HepG2 (cell line): ENCODE data around the gene ROMO1. TPM values are rescaled to one million over a fixed set of nuclear protein-coding genes. Genes with fewer than 3 reads are reported as not detected.

Experiments used
- CBX1 ChIP-seq: IDR thresholded peaks from one replicate; pipeline ENCODE4 v1.6.1; 2016; ENCODE audit warnings: antibody characterized with exemption, low read depth
- CREB3 ChIP-seq: sonication (generic); formaldehyde crosslinking; IDR thresholded peaks from 2 replicates; pipeline ENCODE4 v1.5.0; 2020; ENCODE audit warnings: missing genetic modification reagents
- ETV5 ChIP-seq: IDR thresholded peaks from 2 replicates; pipeline ENCODE4 v1.6.1; 2018; ENCODE audit warnings: missing biosample characterization, missing genetic modification reagents, inconsistent platforms, borderline replicate concordance
- GTF2F1 ChIP-seq: fragments of 150-350 bp; IDR thresholded peaks from 2 replicates; pipeline ENCODE4 v1.6.1; 2014; ENCODE audit warnings: low read length
- MBD4 ChIP-seq: IDR thresholded peaks from 2 replicates; pipeline ENCODE4 v1.6.1; 2012; ENCODE audit warnings: low read length, inconsistent platforms, borderline replicate concordance
- MED1 ChIP-seq: sonication (generic); formaldehyde crosslinking; IDR thresholded peaks from 2 replicates; pipeline ENCODE4 v1.4.0; 2020; ENCODE audit warnings: missing genetic modification reagents
- MTERF4 ChIP-seq: sonication (generic); formaldehyde crosslinking; IDR thresholded peaks from 2 replicates; pipeline ENCODE4 v1.8.0; 2023; ENCODE audit warnings: mild to moderate bottlenecking, missing genetic modification reagents
- NCOA1 ChIP-seq: sonication (generic); formaldehyde crosslinking; IDR thresholded peaks from 2 replicates; pipeline ENCODE4 v1.9.0; 2021; ENCODE audit warnings: missing genetic modification reagents
- NCOA2 ChIP-seq: sonication (generic); formaldehyde crosslinking; IDR thresholded peaks from 2 replicates; pipeline ENCODE4 v1.8.0; 2022; ENCODE audit warnings: inconsistent platforms
- NR1H2 ChIP-seq: sonication (generic); formaldehyde crosslinking; IDR thresholded peaks from 2 replicates; pipeline ENCODE4 v1.8.1; 2022; ENCODE audit warnings: low read depth, missing genetic modification reagents, borderline replicate concordance
- REPIN1 ChIP-seq: sonication (generic); formaldehyde crosslinking; IDR thresholded peaks from 2 replicates; pipeline ENCODE4 v1.8.0; 2022; ENCODE audit warnings: missing genetic modification reagents, low read depth, mild to moderate bottlenecking, borderline replicate concordance
- SIN3B ChIP-seq: fragments of 150-350 bp; IDR thresholded peaks from 2 replicates; pipeline ENCODE4 v1.6.1; 2014; ENCODE audit warnings: low read length
- SOX6 ChIP-seq, 2 experiments: fragments of 450-650 bp in 1 of 2; sonication (generic) in 1 of 2; formaldehyde crosslinking in 1 of 2; IDR thresholded peaks; 2 replicates each; pipeline versions ENCODE4 v1.4.0 to v1.6.1; 2017 to 2020; ENCODE audit warnings: antibody characterized with exemption in 1 of 2, mild to moderate bottlenecking in 1 of 2, missing genetic modification reagents in 1 of 2
- THAP9 ChIP-seq: sonication (generic); formaldehyde crosslinking; IDR thresholded peaks from 2 replicates; pipeline ENCODE4; 2020; ENCODE audit warnings: missing genetic modification reagents, mild to moderate bottlenecking, borderline replicate concordance
- TRIM24 ChIP-seq: sonication (generic); formaldehyde crosslinking; IDR thresholded peaks from 2 replicates; pipeline ENCODE4 v1.8.0; 2022; ENCODE audit warnings: mild to moderate bottlenecking, missing genetic modification reagents
- ZBTB43 ChIP-seq: sonication (generic); formaldehyde crosslinking; conservative IDR thresholded peaks from 2 replicates; pipeline ENCODE4 v1.4.0; 2020; ENCODE audit warnings: missing genetic modification reagents
- ZFP36 ChIP-seq: fragments of 150-350 bp; IDR thresholded peaks from 2 replicates; pipeline ENCODE4 v1.6.1; 2018; ENCODE audit warnings: borderline replicate concordance, low read length, low read depth; ENCODE audit not compliant: partially characterized antibody
- ZFY ChIP-seq: sonication (generic); formaldehyde crosslinking; IDR thresholded peaks from 2 replicates; pipeline ENCODE4 v1.4.0; 2020; ENCODE audit warnings: missing genetic modification reagents
- ZKSCAN1 ChIP-seq: fragments of 150-350 bp; IDR thresholded peaks from 2 replicates; pipeline ENCODE4 v1.6.1; 2014; ENCODE audit warnings: low read length
- ZNF468 ChIP-seq: sonication (generic); formaldehyde crosslinking; IDR thresholded peaks from 2 replicates; pipeline ENCODE4 v1.8.0; 2022; ENCODE audit warnings: mild to moderate bottlenecking, moderate library complexity, missing genetic modification reagents
- ZNF672 ChIP-seq: sonication (generic); formaldehyde crosslinking; IDR thresholded peaks from 2 replicates; pipeline ENCODE4 v1.8.1; 2022; ENCODE audit warnings: missing genetic modification reagents
- ZNF691 ChIP-seq: sonication (generic); formaldehyde crosslinking; IDR thresholded peaks from 2 replicates; pipeline ENCODE4 v1.4.0; 2020; ENCODE audit warnings: missing genetic modification reagents, low read depth, mild to moderate bottlenecking, borderline replicate concordance
- ZNF703 ChIP-seq: sonication (generic); formaldehyde crosslinking; IDR thresholded peaks from 2 replicates; pipeline ENCODE4 v1.5.1; 2020; ENCODE audit warnings: missing genetic modification reagents, mild to moderate bottlenecking, moderate library complexity, borderline replicate concordance
- ZNF75D ChIP-seq: sonication (generic); formaldehyde crosslinking; IDR thresholded peaks from 2 replicates; pipeline ENCODE4 v1.8.1; 2023; ENCODE audit warnings: missing genetic modification reagents, mild to moderate bottlenecking, borderline replicate concordance
- polyA plus RNA-seq, 8 experiments: library from polyadenylated mRNA; depleted of rRNA in 3 of 8; stranded (reverse) in 7 of 8; unstranded in 1 of 8; fragments of >200 nt; fragmentation: Illumina TruSeq in 4 of 8; extraction: Trizol in 4 of 8; gene quantifications; 2 replicates each; pipeline versions ENCODE4 v1.2.1 to v1.2.3, GENCODE V29; 2011 to 2016; ENCODE audit warnings: low read depth in 4 of 8, missing spikeins in 1 of 8, mixed read lengths in 1 of 8; ENCODE audit not compliant: insufficient read depth in 1 of 8
- total RNA-seq, 5 experiments: library from RNA; depleted of rRNA; stranded (reverse); fragments of >200 nt; fragmentation: Illumina TruSeq; extraction: Trizol; gene quantifications; 2 replicates each; pipeline ENCODE4 v1.2.3, GENCODE V29; 2016; ENCODE audit warnings: low read depth in 1 of 5

Gene ROMO1
- total and polyA plus RNA-seq, 2 of the 13 experiments (the other 11 are each of a cell fraction or from before 2014, with no cell fraction given): 636 to 755 TPM

- TF ChIP-seq THAP9 (no peak), REPIN1 (CRISPR knock-in tag) (no peak), SOX6 (IDR thresholded peaks at IDR 0.05) (no peak), SOX6 (CRISPR knock-in tag; IDR thresholded peaks at IDR 0.05) (peak; percentile 53), CBX1 (no peak), ZNF691 (CRISPR knock-in tag) (no peak; the same call in 1 of the 2 replicates), NCOA2 (CRISPR knock-in tag) (no peak), TRIM24 (CRISPR knock-in tag) (no peak), NR1H2 (CRISPR knock-in tag) (no peak; the same call in 1 of the 2 replicates), ZFY (CRISPR knock-in tag) (peak; percentile 43; the same call in 1 of the 2 replicates), ETV5 (peak; percentile 10; the same call in 1 of the 2 replicates), MED1 (no peak), ZNF468 (CRISPR knock-in tag) (no peak), MBD4 (no peak), ZNF75D (no peak), NCOA1 (CRISPR knock-in tag) (no peak), ZNF703 (CRISPR knock-in tag) (no peak), ZFP36 (no peak), ZBTB43 (CRISPR knock-in tag) (0 out of 2 replicates have a peak, but pooled peaks have one; percentile 28), GTF2F1 (no peak), ZNF672 (CRISPR knock-in tag) (no peak), CREB3 (no peak), MTERF4 (CRISPR knock-in tag) (no peak), ZKSCAN1 (no peak), SIN3B (peak; percentile 12; the same call in 1 of the 2 replicates)
Observed at GRCh38 chr20:35697696-35698297, 1.4 kb upstream of the ROMO1 start (continued).
